ES-I3 (cell line): ENCODE data around the gene BAX.
A peak's percentile ranks its signal among the peaks of the same experiment; 100 is the strongest.

Experiments
- H3K36me3 ChIP-seq: 2 replicates; pipeline ENCODE4 v1.6.1; 2013; ENCODE audit warnings: mild to moderate bottlenecking, low read length, control low read depth, moderate library complexity; ENCODE audit not compliant: insufficient read depth
- H3K4me1 ChIP-seq: 2 replicates; pipeline ENCODE4 v1.6.1; 2013; ENCODE audit warnings: mild to moderate bottlenecking, control low read depth, low read length; ENCODE audit not compliant: insufficient read depth
- H3K9ac ChIP-seq: 2 replicates; pipeline ENCODE4 v1.6.1; 2013; ENCODE audit warnings: low read depth, mild to moderate bottlenecking, low read length, moderate library complexity
- H3K9me3 ChIP-seq: 2 replicates; pipeline ENCODE4 v1.6.1; 2013; ENCODE audit warnings: mild to moderate bottlenecking, low read length, moderate library complexity; ENCODE audit not compliant: control insufficient read depth, insufficient read depth

BAX gene

DNA sequence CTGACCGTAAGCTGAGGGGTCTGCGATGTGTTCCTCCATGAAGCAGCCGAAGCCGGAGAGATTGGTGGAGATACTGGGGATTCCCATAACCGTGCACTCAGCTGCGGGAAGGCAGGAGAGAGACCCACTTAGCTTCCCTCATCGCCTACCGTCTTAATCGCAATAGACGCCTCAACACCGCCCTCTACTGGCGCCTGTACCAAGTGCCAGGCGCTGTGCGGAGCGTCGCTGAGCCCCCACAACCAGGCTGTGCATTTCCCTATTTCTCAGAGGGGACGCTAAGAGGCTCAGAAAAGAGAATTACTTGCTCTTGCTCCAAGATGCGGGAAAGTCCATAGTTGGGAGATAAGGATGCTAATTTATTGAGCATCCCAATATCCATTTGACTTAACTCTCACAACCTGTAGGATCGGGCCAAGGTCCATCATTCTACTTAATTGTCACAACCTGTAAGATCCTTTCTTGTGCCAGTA is 16.3 kb downstream of the BAX start:
- Histone ChIP-seq H3K4me1 (no peaks in the 10 kb centered on the region; the same call in 1 of the 2 replicates), H3K9ac (no peak overlapping the region), H3K9me3 (peaks cover 4% of the 10 kb centered on the region; the same call in 1 of the 2 replicates), H3K36me3 (peaks cover 14% of the 10 kb centered on the region)

DNA sequence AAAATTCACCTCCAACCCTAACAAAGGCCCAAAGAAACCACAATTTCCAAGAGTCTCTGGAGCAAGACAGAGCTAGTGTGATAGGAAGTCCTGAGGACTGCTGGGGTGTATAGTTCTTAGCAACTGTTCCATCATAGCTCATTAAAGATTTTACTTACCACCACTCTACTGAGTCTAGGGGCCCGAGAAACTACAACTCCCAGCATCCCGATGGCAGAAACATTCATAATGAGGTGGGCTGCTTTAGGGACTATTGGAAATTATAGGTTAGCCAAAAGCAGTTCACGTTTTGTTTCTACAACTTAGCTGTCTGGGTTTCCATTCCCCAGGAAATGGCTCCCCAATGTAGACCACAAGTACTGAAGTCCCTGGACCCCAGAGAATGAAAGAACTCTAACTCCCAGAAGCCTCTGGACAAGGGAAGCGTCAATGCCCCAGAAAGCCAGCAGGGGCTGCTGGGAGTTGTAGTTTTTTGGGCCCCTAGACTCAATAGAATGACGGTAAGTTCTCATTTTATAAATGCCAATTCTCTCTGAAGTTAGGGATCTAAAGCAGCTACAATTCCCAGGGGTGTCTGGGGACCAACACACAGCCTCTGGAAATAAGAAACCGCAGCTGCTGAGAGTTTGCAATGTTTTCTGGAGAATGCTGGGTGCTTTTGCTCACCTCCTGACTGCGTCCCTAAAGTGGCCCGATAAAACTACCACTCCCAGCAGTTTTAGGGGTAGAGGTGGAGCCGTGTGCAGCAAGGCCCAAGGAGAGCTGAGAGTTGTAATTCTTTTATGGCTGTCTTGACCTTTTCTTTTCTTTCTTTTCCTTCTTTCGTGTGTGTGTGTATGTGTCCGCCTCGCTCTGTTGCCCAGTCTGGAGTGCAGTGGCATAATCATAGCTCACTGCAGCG is 21.5 kb downstream of the BAX start:
- peaks cover 9% of the 10 kb centered on the region for H3K36me3 ChIP-seq
- H3K4me1 ChIP-seq = no peaks in the 10 kb centered on the region
- no peaks in the 10 kb centered on the region for H3K9me3 ChIP-seq
- H3K9ac ChIP-seq = no peak overlapping the region

DNA sequence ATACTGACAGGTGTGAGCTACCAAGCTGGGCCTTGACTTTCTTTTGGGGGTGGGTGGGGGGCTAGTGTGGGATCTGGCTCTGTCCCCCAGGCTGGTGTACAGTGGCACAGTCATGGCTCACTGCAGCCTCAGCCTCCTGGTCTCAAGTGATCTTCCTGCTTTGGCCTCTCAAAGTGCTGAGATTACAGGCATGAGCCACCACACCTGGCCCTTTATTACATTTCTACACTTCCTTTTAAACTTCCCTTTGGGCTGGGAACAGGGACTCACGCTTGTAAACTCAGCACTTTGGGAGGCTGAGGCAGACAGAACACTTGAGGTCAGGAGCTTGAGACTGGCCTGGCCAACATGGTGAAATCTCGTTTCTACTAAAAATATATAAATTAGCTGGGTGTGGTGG is 22.4 kb downstream of the BAX start:
- H3K36me3 ChIP-seq = peaks cover 9% of the 10 kb centered on the region
- no peak overlapping the region for H3K9ac ChIP-seq
- no peaks in the 10 kb centered on the region for H3K4me1 ChIP-seq
- H3K9me3 ChIP-seq = no peaks in the 10 kb centered on the region

DNA sequence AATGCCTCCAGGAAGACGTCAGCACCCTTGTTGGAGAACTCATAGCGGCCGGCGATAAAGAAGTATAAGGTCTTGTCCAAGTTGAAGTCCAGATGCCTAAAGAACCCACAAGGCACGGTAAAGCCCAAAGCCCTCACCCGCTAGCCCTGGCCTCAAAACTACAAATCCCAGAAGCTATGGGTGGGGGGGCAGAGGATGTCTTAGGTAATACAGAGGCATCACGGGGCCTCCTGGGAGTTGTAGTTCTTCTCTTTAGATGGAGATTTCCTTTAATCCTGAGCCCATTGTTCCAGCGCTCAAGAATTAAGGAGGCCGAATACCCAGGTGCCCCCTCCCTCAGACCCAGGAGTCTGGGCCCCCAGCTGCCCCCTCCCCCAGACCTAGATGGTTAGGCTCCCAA is 27.6 kb downstream of the BAX start:
- Histone ChIP-seq H3K9ac (no peak overlapping the region), H3K9me3 (no peaks in the 10 kb centered on the region), H3K36me3 (peaks cover 6% of the 10 kb centered on the region), H3K4me1 (no peaks in the 10 kb centered on the region)

DNA sequence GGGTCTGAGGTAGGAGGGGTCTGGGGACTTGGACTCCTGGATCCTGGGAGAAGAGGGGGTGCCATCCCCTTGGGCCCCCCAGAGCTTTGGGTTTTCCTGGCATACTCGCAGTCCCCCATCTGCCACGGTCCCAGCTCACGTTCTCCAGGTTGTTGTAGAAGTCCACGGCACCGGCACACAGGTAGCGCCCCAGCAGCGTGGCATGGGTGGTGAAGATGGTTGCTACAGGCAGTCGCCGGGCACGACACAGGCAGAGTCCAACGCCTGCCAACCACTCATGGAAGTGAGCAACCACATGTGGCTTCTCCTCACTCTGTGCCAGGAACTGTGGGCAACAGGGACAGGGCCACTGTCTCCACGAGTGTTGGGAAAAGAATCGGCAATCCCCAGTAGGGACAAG is 31.0 kb downstream of the BAX start:
- H3K4me1 ChIP-seq = 0 out of 2 replicates have a peak, but pooled peaks cover 3% of the 10 kb centered on the region

DNA sequence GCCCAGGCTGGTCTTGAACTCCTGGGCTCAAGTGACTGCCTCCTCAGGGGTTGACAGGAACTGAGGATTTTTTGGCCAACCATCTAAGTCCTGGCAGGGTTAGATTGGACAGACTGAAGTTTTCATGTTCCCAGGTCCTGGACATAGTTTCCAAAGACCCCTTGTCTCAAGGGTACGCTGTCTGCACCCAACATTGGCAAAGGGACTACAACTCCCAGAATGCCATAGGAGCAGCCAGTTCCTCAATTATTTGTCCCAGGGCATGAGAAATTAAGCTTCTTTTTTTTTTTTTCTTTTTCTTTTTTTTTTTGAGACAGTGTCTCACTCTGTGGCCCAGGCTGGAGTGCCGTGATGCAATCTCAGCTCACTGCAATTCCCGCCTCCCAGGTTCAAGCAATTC is 31.5 kb downstream of the BAX start:
- H3K4me1 ChIP-seq = 0 out of 2 replicates have a peak, but pooled peaks cover 3% of the 10 kb centered on the region
- no peak overlapping the region for H3K9ac ChIP-seq
- peaks cover 10% of the 10 kb centered on the region for H3K36me3 ChIP-seq
- no peaks in the 10 kb centered on the region for H3K9me3 ChIP-seq

More for the DNA sequence above, 31.0 kb downstream of the BAX start:
- Histone ChIP-seq H3K36me3 (peaks cover 10% of the 10 kb centered on the region), H3K9ac (no peak overlapping the region), H3K9me3 (no peaks in the 10 kb centered on the region)

DNA sequence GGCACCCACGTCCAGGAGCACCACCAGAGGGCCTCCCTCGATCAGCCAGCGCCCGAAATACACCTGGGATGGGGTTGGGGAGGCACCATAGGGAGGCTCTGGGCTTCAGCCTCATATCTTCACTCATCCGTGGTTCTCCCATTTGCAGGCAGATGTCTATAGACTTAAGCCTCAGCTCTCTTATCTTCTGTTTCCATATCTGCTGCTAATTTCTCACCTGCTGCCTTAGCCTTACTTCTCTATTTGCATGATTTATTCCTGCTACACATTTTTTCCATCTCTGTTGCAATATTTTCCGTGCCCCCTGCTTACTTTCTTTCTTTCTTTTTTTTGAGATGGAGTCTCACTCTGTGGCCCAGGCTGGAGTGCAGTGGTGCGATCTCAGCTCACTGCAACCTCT is 32.6 kb downstream of the BAX start:
- H3K9me3 ChIP-seq = no peaks in the 10 kb centered on the region
- no peak overlapping the region for H3K9ac ChIP-seq
- H3K4me1 ChIP-seq = peaks cover 8% of the 10 kb centered on the region; the same call in 1 of the 2 replicates
- H3K36me3 ChIP-seq = peaks cover 10% of the 10 kb centered on the region

DNA sequence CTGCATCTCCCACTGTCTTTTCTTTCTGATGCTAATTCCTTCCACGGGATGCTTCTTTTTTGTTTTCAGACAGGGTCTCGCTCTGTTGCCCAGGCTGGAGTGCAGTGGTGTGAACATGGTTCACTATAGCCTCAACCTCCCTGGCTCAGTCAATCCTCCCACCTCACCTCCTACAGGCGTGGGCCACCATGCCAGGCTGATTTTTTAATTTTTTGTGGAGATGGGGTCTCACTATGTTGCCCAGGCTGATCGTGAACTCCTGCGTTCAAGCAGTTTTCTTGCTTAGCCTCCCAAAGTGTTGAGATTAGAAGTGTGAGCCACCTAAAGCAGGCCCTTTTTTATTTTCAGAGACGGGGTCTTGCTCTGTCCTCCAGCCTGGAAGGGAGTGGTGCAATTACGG is 33.6 kb downstream of the BAX start:
- Histone ChIP-seq H3K36me3 (peaks cover 10% of the 10 kb centered on the region), H3K9ac (no peak overlapping the region), H3K4me1 (peaks cover 8% of the 10 kb centered on the region; the same call in 1 of the 2 replicates), H3K9me3 (no peaks in the 10 kb centered on the region)

DNA sequence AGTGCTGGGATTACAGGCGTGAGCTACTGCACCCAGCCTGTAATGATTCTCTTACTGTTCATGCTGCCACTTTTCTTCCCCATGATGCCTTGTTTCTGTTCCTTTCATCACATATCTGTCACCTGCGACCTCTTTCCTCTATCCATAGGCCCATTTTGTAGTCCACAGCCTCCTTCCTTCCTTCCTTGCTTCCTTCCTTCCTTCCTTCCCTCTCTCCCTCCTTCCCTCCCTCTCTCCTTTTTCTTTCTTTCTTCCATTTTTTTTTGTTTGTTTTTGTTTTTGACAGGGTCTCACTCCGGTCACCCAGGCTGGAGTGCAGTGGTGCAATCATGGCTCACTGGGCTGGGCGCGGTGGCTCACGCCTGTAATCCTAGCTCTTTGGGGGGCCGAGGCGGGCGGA is 34.2 kb downstream of the BAX start:
- no peak overlapping the region for H3K9ac ChIP-seq
- H3K36me3 ChIP-seq = peaks cover 10% of the 10 kb centered on the region
- peaks cover 8% of the 10 kb centered on the region; the same call in 1 of the 2 replicates for H3K4me1 ChIP-seq
- H3K9me3 ChIP-seq = no peaks in the 10 kb centered on the region

DNA sequence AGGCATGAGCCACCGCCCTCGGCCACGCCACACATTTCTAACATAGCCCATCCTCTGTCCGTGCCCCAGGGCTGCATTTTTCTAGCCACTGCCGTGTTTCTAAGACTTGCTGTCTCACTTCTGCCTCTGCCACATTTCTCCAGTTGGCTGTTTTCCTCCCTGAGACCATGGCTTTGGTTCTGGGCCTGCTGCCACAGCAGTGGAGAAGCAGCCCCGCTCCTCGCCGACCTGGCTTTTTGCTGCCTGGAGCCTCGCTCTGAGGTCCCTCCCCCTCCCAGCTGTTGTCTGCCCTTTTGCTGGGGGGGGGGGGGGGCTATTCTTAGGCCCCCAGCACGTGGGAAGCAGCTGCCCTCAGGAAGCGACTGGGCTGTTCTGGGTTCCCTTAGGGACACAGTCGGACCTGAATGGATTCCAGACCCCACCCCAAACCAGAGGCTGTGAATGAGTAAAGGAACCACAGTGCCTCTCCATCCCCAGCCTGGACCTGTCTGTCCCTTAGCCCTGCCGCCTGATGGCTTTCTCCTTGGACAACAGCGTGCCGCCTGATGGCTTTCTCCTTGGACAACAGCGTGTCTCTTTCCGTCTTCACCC is 35.1 kb downstream of the BAX start:
- Histone ChIP-seq H3K9me3 (no peaks in the 10 kb centered on the region), H3K9ac (no peak overlapping the region), H3K4me1 (peaks cover 8% of the 10 kb centered on the region; the same call in 1 of the 2 replicates), H3K36me3 (peaks cover 10% of the 10 kb centered on the region)

DNA sequence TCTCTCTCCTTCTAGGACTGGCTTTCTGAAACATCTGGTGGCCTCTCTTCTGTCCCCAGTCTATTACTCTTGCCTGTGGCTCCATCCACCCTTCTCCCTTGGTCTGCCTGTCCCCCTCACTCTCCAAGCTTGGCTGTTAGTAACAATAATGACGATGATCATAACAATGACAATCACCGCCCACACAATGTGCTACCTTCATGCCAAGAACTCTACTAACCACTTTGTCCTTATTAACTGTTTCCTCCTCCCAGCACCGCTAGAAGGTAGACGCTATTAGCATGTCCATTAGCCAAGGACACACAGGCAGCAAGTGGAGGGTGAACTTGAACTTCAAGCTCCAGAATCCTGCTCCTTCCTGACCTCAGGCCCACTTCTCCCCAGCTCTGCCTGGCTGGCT is 35.7 kb downstream of the BAX start:
- H3K9ac ChIP-seq = no peak overlapping the region
- H3K4me1 ChIP-seq = peaks cover 8% of the 10 kb centered on the region; the same call in 1 of the 2 replicates
- H3K9me3 ChIP-seq = no peaks in the 10 kb centered on the region
- peaks cover 10% of the 10 kb centered on the region for H3K36me3 ChIP-seq

DNA sequence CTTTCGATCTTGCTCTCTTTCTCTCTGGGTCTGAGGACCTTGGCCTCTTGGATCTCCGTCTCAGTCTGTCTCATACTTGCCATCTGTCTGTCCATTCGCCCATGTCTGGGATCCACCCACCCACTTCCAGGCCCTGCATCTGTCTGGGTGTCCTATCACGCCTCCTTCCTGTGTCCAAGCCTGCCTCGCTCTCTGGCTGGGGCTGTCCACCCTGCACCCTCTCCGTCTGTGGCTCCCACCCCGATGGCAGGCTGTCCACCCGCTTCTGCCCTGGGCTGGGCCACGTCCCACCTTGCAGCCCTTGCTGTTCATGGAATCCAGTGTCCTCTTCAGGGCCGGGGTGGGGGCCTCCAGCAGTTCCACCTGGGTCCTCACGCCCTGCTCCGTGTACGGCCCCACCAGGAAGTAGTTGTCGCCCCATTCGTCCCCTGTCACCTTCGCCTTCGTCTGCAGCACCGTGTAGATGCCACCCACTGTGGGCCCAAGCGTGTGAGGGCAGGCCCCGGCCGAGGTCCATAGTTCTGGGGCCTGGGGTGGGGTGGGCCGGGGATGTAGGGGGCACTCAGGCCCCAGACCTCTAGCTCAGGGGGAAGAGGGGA is 36.4 kb downstream of the BAX start:
- Histone ChIP-seq H3K9ac (no peak overlapping the region), H3K36me3 (peaks cover 10% of the 10 kb centered on the region), H3K4me1 (peaks cover 8% of the 10 kb centered on the region; the same call in 1 of the 2 replicates), H3K9me3 (no peaks in the 10 kb centered on the region)

DNA sequence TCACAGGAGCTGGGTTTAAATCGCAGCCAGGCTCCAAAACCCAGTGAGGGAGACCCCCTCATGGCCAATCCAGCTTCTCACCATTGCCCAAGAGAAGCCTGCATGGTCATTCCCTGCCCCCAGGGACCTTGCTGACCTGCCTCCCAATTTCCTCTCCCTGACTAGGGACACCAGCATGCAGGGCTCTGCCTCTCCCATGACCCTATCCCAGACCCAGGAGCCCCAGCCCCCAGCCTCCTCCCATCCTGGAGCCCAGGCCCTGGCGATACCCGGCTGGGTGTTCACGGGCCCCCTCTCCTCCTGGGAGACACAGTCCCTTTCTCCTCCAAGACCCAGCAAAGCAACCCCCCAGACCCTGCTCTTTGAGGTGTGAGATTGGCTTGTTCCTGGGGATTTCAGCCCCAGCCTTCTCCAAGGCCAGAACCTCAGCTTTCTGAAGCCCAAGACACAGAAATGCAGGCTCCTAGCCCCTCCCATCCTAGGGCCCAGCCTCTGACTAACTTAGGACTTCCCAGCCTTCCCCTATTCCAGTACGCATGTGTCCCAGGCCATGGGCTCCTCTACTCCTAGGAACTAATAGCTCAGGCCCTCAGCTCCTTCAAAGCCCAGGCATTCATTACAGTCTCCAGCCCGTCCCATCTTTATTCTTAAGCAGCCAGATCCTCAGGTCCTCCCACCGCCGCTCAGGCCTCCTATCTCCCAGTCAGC is 37.4 kb downstream of the BAX start:
- H3K9me3 ChIP-seq = no peaks in the 10 kb centered on the region
- peak overlapping the region; percentile 96 for H3K9ac ChIP-seq
- H3K4me1 ChIP-seq = peaks cover 8% of the 10 kb centered on the region; the same call in 1 of the 2 replicates
- peaks cover 7% of the 10 kb centered on the region for H3K36me3 ChIP-seq

DNA sequence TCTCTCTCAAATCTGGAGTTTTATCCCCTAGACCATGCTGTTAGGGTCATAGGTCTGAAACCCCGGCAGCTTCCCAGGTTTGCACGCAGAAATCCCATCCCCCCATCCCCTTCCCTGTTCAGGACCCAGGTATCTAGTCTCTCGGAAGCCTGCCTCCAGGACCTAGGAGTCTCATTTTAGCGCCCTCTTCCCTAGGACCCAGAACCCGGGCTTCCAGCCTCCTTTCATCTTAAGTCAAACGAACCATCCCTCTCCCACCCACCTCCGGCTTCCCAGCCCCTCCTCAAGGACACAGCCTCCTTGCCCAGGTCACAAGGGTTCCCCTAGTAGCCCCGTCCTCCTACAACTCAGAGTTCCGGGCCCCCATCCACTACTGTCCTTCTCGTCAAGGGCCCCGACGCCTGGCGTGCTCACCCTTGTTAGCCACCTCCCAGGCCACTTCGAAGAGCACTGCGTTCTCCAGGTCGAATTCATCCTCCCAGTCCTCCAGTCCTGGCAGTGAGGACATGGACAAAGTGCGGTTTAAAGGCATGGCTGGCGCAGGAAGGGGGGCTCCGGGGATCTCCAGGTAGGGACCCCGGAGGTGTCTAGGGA is 38.0 kb downstream of the BAX start:
- Histone ChIP-seq H3K9ac (peak overlapping the region; percentile 96), H3K4me1 (peaks cover 8% of the 10 kb centered on the region; the same call in 1 of the 2 replicates), H3K36me3 (peaks cover 7% of the 10 kb centered on the region), H3K9me3 (no peaks in the 10 kb centered on the region)
